IMR-90 (cell line): ENCODE measurements around the gene APIP.

ENCODE experiments used
- CHD1 ChIP-seq: IDR thresholded peaks from 2 replicates; pipeline ENCODE4 v1.6.1; 2012; ENCODE audit warnings: low read depth, low read length, improper control_type of control experiment
- CTCF ChIP-seq: conservative IDR thresholded peaks from 2 replicates; pipeline ENCODE4 v1.5.1; 2012; ENCODE audit warnings: mild to moderate bottlenecking, low read depth, low read length, improper control_type of control experiment
- MAFK ChIP-seq: IDR thresholded peaks from 2 replicates; pipeline ENCODE4 v1.6.1; 2012; ENCODE audit warnings: low read depth, low read length, improper control_type of control experiment
- MAZ ChIP-seq: IDR thresholded peaks from 2 replicates; pipeline ENCODE4 v1.6.1; 2012; ENCODE audit warnings: low read depth, mild to moderate bottlenecking, low read length, improper control_type of control experiment, moderate library complexity, borderline replicate concordance
- MXI1 ChIP-seq: IDR thresholded peaks from 2 replicates; pipeline ENCODE4 v1.6.1; 2012; ENCODE audit warnings: low read depth, mild to moderate bottlenecking, low read length, moderate library complexity, borderline replicate concordance
- NFE2L2 ChIP-seq: fragments of 150-350 bp; IDR thresholded peaks from 2 replicates; pipeline ENCODE4 v1.6.1; 2016; ENCODE audit warnings: low read depth, mild to moderate bottlenecking, low read length
- POLR2A ChIP-seq: IDR thresholded peaks from 2 replicates; pipeline ENCODE4 v1.6.1; 2012; ENCODE audit warnings: mild to moderate bottlenecking, low read depth, low read length
- RAD21 ChIP-seq: IDR thresholded peaks from 2 replicates; pipeline ENCODE4 v1.6.1; 2012; ENCODE audit warnings: low read length, improper control_type of control experiment
- RFX5 ChIP-seq: IDR thresholded peaks from 2 replicates; pipeline ENCODE4 v1.8.0; 2012; ENCODE audit warnings: low read depth, mild to moderate bottlenecking, low read length, moderate library complexity
- SMC3 ChIP-seq: fragments of 150-350 bp; IDR thresholded peaks from 2 replicates; pipeline ENCODE4 v1.6.1; 2016; ENCODE audit warnings: low read depth, mild to moderate bottlenecking, antibody characterized with exemption, low read length, moderate library complexity

GRCh38 chr11:34905666-34906065, 10.5 kb downstream of the APIP start:
- TF ChIP-seq CTCF (no peak), MXI1 (no peak), POLR2A (no peak), RAD21 (no peak), RFX5 (no peak), CHD1 (no peak), NFE2L2 (no peak), SMC3 (no peak), MAFK (no peak), MAZ (no peak)
